CD14-positive monocyte (primary cell): ENCODE data around the gene KCNV2. TPM values are rescaled to one million over a fixed set of nuclear protein-coding genes. Genes with fewer than 3 reads are reported as not detected.

Experiments used
- DNase-seq, 3 donors: peaks; one replicate each; pipeline ENCODE4 v3.0.0-alpha.2; 2011 to 2022
- H2AFZ ChIP-seq: 2 replicates; pipeline ENCODE4 v1.6.0; 2012; ENCODE audit warnings: mild to moderate bottlenecking, low read depth, low read length, inconsistent platforms; ENCODE audit not compliant: insufficient read depth, poor library complexity, severe bottlenecking
- H3K27ac ChIP-seq, 2 donors: 1 replicate in 1 of 2; 2 replicates in 1 of 2; pipeline ENCODE4 v1.5.1; 2012 to 2013; ENCODE audit warnings: low read length in 2 of 2, control low read depth in 1 of 2, inconsistent platforms in 1 of 2, low read depth in 1 of 2, mild to moderate bottlenecking in 1 of 2
- H3K27me3 ChIP-seq, 2 donors: one replicate each; pipeline versions ENCODE4 v1.6.0 to v1.6.1; 2011 to 2013; ENCODE audit warnings: low read length in 2 of 2; ENCODE audit not compliant: control insufficient read depth in 2 of 2, insufficient read depth in 2 of 2
- H3K36me3 ChIP-seq, 2 donors: replicated peaks in 1 of 2; 1 replicate in 1 of 2; 2 replicates in 1 of 2; pipeline versions ENCODE4 v1.5.1 to v1.6.1; 2012 to 2013; ENCODE audit warnings: low read length in 2 of 2, control low read depth in 1 of 2, inconsistent platforms in 1 of 2, mild to moderate bottlenecking in 1 of 2; ENCODE audit not compliant: insufficient read depth in 2 of 2, control insufficient read depth in 1 of 2
- H3K4me1 ChIP-seq, 2 donors: 1 replicate in 1 of 2; 2 replicates in 1 of 2; pipeline versions ENCODE4 v1.5.1 to v1.6.1; 2012 to 2013; ENCODE audit warnings: low read length in 2 of 2, control low read depth in 1 of 2, inconsistent platforms in 1 of 2, mild to moderate bottlenecking in 1 of 2, moderate library complexity in 1 of 2; ENCODE audit not compliant: insufficient read depth in 2 of 2, control insufficient read depth in 1 of 2
- H3K4me2 ChIP-seq: replicated peaks from 2 replicates; pipeline ENCODE3; 2012; ENCODE audit warnings: low read length, moderate library complexity, mild to moderate bottlenecking; ENCODE audit not compliant: poor library complexity, severe bottlenecking; ENCODE audit errors: extremely low read depth
- H3K4me3 ChIP-seq, 3 experiments: fragments of 200-600 bp in 1 of 3; sonication (generic) in 1 of 3; replicated peaks in 1 of 3; 1 replicate in 2 of 3; 2 replicates in 1 of 3; pipeline ENCODE4 v1.5.1; 2011 to 2013; ENCODE audit warnings: low read length in 3 of 3, mild to moderate bottlenecking in 3 of 3, control low read depth in 2 of 3, low read depth in 2 of 3, inconsistent platforms in 1 of 3, moderate library complexity in 1 of 3
- H3K79me2 ChIP-seq: 2 replicates; pipeline ENCODE4 v1.6.0; 2012; ENCODE audit warnings: mild to moderate bottlenecking, control low read depth, inconsistent platforms, low read length, moderate library complexity; ENCODE audit not compliant: insufficient read depth
- H3K9ac ChIP-seq: 2 replicates; pipeline ENCODE4 v1.6.0; 2017; ENCODE audit warnings: low read length, mild to moderate bottlenecking; ENCODE audit not compliant: insufficient read depth, poor library complexity, severe bottlenecking
- H3K9me3 ChIP-seq, 2 donors: replicated peaks in 1 of 2; 1 replicate in 1 of 2; 2 replicates in 1 of 2; pipeline versions ENCODE4 v1.5.1 to v1.6.1; 2012 to 2013; ENCODE audit warnings: low read length in 2 of 2, control low read depth in 1 of 2; ENCODE audit not compliant: control insufficient read depth in 1 of 2, insufficient read depth in 1 of 2
- H4K20me1 ChIP-seq: 2 replicates; pipeline ENCODE4 v1.6.0; 2012; ENCODE audit warnings: mild to moderate bottlenecking, low read length, control low read depth, moderate library complexity; ENCODE audit not compliant: insufficient read depth
- H3K27ac Mint-ChIP-seq, 7 donors: one replicate each; pipeline ENCODE4 v1.8.0; 2020; ENCODE audit warnings: mild to moderate bottlenecking in 7 of 7, mixed read lengths in 7 of 7, moderate library complexity in 6 of 7, inconsistent platforms in 2 of 7
- H3K27me3 Mint-ChIP-seq, 3 donors: one replicate each; pipeline ENCODE4 v1.8.0; 2021 to 2022; ENCODE audit warnings: low read depth in 3 of 3, mild to moderate bottlenecking in 3 of 3, mixed read lengths in 3 of 3, moderate library complexity in 3 of 3, inconsistent platforms in 1 of 3
- H3K36me3 Mint-ChIP-seq, 2 donors: one replicate each; pipeline ENCODE4 v1.8.0; 2020; ENCODE audit warnings: mixed read lengths in 2 of 2, inconsistent platforms in 1 of 2, mild to moderate bottlenecking in 1 of 2
- H3K4me1 Mint-ChIP-seq: one replicate; pipeline ENCODE4 v1.8.0; 2020; ENCODE audit warnings: mild to moderate bottlenecking, mixed read lengths
- H3K4me3 Mint-ChIP-seq, 2 donors: one replicate each; pipeline ENCODE4 v1.8.0; 2020; ENCODE audit warnings: mild to moderate bottlenecking in 2 of 2, mixed read lengths in 2 of 2, moderate library complexity in 1 of 2
- H3K9me3 Mint-ChIP-seq, 7 donors: one replicate each; pipeline ENCODE4 v1.8.0; 2020 to 2022; ENCODE audit warnings: mixed read lengths in 7 of 7, mild to moderate bottlenecking in 6 of 7, moderate library complexity in 6 of 7, inconsistent platforms in 2 of 7
- WGBS: methylation state at CpG from one replicate; pipeline ENCODE4 v1.1.5; 2013; ENCODE audit warnings: missing lambda C conversion rate; ENCODE audit not compliant: insufficient coverage; 5-methylcytosine and 5-hydroxymethylcytosine counted together
- intact Hi-C, 2 donors: fragments of 100-400 bp; cut with micrococcal nuclease; formaldehyde crosslinking; loops; one replicate each; pipeline versions ENCODE4 v1.15.0 to v1.15.1; 2023
- polyA plus RNA-seq, 3 donors: library from polyadenylated mRNA; depleted of rRNA in 1 of 3; unstranded in 2 of 3; stranded (reverse) in 1 of 3; fragments of 300-500 nt in 2 of 3; fragments of >200 nt in 1 of 3; fragmentation: Illumina TruSeq in 2 of 3; gene quantifications; 1 replicate in 2 of 3; 2 replicates in 1 of 3; pipeline ENCODE4 v1.2.3, GENCODE V29; 2012 to 2021
- TF ChIP-seq, protein P1 (sequence below): fragments of 200-600 bp; IDR thresholded peaks from one replicate; pipeline ENCODE4 v1.8.0; 2022; ENCODE audit warnings: antibody characterized with exemption, mild to moderate bottlenecking

The KCNV2 gene
- polyA plus RNA-seq, 3 donors, result not detected

DNA sequence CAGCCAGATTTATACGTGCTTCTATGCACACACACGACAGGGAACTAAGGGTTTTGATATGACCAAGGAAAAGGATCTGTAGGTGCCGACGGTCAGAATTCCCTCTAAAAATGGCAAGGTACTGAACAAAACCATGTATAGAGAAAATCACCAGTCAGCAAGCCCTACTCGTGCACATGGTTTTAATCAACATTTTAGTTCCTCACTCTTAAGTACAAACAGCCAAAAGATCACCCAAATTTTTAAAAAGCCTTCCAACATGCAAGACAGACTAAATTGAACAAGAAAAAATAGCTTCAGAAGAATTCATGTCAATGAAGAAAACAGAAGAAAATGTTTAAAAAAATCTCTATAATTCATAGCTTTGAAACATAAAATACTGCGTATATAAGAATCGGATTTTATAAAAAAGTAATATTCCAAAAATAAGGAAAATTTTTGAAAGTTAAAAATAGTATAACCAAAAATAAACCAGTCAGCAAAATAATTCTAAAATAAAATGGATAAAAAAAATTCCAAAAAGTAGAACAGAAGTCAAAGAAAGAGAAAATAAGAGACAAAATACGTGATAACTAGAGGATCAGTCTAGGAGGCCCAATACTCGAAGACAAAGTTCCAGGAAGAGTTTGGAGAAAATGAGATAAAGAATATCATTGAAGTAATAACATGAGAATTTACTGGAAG is 43.0 kb upstream of the KCNV2 start:
- Histone ChIP-seq H3K79me2 (no peaks in the 10 kb centered on the region), H3K9me3 (no peaks in the 10 kb centered on the region), H2AFZ (no peak overlapping the region), H3K4me3 (no peak overlapping the region), H4K20me1 (no peaks in the 10 kb centered on the region), H3K9ac (no peak overlapping the region), H3K4me2 (no peak overlapping the region), H3K27ac (no peak overlapping the region), H3K36me3 (no peaks in the 10 kb centered on the region), H3K27me3 (no peaks in the 10 kb centered on the region), H3K4me1 (no peaks in the 10 kb centered on the region)
- WGBS, result 100% methylated on average over 2 of the region's 9 CpGs
- Mint-ChIP-seq H3K4me1 (no peaks in the 10 kb centered on the region), H3K27ac (no peak overlapping the region), H3K27me3 (peaks cover 0 to 3% (median 0%) of the 10 kb centered on the region in 3 donors), H3K36me3 (no peaks in the 10 kb centered on the region), H3K9me3 (peaks cover 0 to 2% (median 0%) of the 10 kb centered on the region in 7 donors), H3K4me3 (no peak overlapping the region)
- TF ChIP-seq, protein P1, sequence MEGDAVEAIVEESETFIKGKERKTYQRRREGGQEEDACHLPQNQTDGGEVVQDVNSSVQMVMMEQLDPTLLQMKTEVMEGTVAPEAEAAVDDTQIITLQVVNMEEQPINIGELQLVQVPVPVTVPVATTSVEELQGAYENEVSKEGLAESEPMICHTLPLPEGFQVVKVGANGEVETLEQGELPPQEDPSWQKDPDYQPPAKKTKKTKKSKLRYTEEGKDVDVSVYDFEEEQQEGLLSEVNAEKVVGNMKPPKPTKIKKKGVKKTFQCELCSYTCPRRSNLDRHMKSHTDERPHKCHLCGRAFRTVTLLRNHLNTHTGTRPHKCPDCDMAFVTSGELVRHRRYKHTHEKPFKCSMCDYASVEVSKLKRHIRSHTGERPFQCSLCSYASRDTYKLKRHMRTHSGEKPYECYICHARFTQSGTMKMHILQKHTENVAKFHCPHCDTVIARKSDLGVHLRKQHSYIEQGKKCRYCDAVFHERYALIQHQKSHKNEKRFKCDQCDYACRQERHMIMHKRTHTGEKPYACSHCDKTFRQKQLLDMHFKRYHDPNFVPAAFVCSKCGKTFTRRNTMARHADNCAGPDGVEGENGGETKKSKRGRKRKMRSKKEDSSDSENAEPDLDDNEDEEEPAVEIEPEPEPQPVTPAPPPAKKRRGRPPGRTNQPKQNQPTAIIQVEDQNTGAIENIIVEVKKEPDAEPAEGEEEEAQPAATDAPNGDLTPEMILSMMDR, result no peak
- intact Hi-C loops, result no loop called here
- DNase-seq, result no peak

DNA sequence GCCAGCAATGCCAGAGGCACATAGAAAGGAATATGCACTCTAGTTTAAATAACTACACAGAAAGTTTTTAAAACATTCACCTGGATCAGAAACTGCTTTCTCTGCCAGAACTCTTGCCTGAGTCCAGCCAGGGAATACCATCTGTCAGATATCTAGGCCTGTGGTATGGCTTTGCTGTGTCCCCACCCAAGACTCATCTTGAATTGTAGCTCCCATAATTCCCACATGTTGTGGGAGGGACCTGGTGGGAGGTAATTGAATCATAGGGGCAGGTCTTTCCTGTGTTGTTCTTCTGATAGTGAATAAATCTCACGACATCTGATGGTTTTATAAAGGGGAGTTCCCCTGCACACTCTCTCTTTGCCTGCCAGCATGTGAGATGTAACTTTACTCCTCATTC is 41.5 kb upstream of the KCNV2 start:
- DNase-seq, result no peak
- WGBS, result no CpG with 5 or more reads among the region's 1 CpG

More for the DNA sequence above, 41.5 kb upstream of the KCNV2 start:
- Histone ChIP-seq H3K4me1 (no peaks in the 10 kb centered on the region), H3K4me3 (no peak overlapping the region), H3K9me3 (no peaks in the 10 kb centered on the region), H4K20me1 (no peaks in the 10 kb centered on the region), H3K27ac (no peak overlapping the region), H3K36me3 (no peaks in the 10 kb centered on the region), H2AFZ (no peak overlapping the region), H3K79me2 (no peaks in the 10 kb centered on the region), H3K4me2 (no peak overlapping the region), H3K9ac (no peak overlapping the region), H3K27me3 (no peaks in the 10 kb centered on the region)
- Mint-ChIP-seq H3K4me1 (no peaks in the 10 kb centered on the region), H3K27ac (no peak overlapping the region), H3K27me3 (peaks cover 0 to 3% (median 0%) of the 10 kb centered on the region in 3 donors), H3K9me3 (peaks cover 0 to 5% (median 0%) of the 10 kb centered on the region in 7 donors), H3K4me3 (no peak overlapping the region), H3K36me3 (no peaks in the 10 kb centered on the region)
- intact Hi-C loops, result no loop called here
- TF ChIP-seq, protein P1, result no peak
